HG03439 (cell line): ENCODE measurements around the gene PKN3.
"Not testable (repeated sequence)": the region's sequence is repeated elsewhere in the genome, so short reads cannot be mapped to it uniquely, and the experiment has no call there.

Experiments
- ATAC-seq: cut with Tn5 transposase; IDR thresholded peaks from one replicate; pipeline ENCODE4 v1.9.1; 2021; ENCODE audit warnings: mild to moderate bottlenecking, moderate library complexity; ENCODE audit not compliant: unreplicated experiment

PKN3 gene

GRCh38 chr9:128690684-128691034 is 11.6 kb upstream of the PKN3 start:
- no peak for ATAC-seq

DNA sequence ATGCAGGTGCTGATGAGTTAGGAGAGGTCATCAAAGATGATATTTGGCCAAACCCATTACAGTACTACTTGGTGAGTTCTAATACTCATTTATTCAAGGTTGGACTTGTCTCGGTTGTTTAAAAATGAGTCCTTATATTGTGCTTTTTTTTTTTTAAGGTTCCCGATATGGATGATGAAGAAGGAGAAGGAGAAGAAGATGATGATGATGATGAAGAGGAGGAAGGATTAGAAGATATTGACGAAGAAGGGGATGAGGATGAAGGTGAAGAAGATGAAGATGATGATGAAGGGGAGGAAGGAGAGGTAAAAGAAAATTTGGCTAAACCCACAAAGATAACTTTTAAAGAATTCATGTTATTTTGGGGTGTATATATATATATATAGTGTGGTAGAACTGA is 8.6 kb upstream of the PKN3 start:
- ATAC-seq = not testable (repeated sequence)

DNA sequence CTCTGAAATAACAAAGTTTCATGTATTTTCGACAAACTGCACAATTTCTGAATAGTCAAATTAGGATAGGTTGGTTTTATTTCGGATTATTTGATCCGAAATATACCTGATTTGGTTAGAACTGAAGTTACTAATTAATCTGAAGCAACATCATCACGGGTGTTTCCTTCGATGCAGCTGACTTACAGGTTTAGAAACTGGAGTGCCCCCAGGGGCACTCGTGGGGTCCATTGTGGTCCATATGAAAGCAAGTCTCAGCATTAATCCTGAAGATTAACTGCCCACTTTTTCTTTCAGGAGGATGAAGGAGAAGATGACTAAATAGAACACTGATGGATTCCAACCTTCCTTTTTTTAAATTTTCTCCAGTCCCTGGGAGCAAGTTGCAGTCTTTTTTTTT is 8.0 kb upstream of the PKN3 start:
- no peak for ATAC-seq

DNA sequence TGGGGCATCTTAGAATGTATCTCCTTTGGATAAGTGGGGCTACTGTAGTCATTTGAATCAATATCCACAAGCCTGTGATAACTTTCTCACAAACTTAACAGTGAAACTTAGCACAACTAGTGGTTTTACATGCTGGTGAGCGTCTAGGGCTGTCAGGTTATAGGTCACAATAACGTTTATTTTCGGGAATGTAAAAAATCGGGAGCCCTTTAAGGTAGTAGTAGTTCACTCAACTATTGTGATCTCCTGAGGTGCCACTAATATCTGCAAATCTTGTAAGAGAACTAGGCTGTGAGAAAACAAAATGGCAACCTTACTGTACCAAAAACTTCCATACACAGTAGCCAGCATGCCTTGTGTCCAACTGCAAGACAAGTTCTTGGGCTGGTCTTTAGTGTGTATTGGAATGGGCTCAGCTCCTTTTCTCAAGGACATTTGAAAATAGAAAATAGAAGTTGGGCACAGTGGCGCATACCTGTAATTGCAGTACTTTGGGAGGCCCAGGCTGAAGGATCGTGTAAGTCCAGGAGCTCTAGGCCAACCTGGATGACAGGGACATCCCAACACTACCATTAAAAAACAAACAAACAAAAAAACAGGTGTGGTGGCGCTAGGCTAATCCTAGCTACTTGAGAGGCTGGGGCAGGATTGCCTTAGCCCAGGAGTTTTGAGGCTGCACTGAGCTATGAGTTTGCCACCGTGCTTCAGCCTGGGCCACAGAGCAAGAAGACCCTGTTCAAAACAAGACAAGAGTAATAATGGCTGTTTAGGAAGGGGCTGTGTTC is 5.2 kb upstream of the PKN3 start:
- no peak for ATAC-seq

DNA sequence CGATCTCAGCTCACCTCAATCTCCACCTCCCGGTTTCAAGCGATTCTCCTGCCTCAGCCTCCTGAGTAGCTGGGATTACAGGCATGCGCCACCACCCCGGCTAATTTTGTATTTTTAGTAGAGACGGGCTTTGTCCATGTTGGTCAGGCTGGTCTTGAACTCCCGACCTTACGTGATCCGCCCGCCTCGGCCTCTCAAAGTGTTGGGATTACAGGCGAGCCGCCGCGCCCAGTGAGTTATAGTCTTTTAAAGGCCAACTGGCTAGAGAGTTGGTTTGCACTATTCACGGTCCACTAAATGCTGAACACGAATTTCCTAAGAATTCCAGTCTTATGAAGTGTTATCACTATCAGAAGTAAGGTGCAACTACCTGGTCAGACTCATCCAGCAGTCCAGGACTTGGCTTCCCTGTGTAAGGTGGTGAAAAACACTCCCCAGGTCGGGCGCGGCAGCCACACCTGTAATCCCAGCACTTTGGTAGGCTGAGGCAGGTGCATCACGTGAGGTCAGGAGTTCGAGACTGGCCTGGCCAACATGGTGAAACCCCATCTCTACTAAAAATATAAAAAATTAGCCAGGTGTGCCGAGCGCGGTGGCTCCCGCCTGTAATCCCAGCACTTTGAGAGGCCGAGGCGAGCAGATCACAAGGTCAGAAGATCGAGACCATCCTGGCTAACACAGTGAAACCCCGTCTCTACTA is 3.1 kb upstream of the PKN3 start:
- not testable (repeated sequence) for ATAC-seq

DNA sequence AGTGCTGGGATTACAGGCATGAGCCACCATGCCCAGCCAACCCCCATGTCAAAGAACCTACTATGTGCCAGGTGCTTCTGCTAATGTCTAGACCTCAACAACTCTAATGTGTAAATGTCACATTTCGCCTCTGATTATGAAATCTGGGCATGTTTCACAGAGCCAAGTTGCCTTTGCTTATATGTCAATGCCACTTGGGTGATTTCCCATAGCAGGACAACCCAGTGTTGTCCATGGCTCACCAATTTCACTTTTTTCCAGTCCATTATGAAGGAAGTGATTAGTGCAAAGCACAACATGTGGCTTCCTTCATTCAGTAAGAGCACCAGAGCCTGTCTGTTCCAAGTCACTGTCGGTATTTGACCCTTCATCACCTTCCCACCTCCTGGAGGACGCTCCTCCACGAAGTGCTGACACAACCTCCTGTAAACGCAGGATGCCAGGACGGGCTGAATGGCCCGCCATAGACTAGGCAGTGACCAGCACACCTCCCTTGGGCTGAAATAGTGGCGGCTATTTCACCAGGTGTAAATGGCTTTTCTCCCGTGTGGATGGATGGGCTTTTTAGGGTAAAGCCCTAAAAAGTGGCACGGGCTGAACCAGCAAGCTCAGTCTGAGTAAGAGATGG is 962 bp upstream of the PKN3 start:
- ATAC-seq = no peak

DNA sequence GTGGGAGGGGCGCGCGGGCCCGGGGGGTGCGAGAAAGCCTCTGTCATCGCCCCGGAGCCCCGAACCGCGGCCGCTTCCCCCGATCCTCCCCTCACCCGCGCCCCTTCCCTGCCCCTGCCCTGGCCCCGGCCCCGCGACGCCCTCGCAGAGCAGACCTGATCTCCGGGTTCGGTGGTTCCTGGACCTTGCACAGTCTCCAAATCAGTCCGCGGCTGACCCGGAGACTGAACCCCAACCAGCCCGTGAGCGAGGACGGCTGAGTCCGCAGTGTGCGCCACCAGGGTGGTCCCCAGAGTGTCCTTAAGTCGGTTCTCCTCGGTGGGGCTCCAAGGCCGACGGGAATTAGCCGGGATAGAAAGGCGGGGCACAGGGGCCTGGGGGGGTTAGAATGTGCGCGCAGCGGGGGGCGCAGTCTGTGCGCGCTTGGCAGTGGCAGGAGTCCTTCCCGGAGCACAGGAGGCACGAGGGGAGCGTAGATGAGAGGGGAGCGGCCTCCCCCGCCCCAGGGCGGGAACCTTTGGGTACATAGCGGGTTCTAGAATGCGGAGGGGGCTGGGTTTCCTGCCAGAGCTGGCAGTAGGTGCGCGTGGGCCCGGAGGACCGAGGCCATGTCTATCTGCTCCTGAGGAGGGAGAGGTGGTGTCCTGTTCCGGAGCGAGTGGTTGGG is 779 bp downstream of the PKN3 start:
- no peak for ATAC-seq

DNA sequence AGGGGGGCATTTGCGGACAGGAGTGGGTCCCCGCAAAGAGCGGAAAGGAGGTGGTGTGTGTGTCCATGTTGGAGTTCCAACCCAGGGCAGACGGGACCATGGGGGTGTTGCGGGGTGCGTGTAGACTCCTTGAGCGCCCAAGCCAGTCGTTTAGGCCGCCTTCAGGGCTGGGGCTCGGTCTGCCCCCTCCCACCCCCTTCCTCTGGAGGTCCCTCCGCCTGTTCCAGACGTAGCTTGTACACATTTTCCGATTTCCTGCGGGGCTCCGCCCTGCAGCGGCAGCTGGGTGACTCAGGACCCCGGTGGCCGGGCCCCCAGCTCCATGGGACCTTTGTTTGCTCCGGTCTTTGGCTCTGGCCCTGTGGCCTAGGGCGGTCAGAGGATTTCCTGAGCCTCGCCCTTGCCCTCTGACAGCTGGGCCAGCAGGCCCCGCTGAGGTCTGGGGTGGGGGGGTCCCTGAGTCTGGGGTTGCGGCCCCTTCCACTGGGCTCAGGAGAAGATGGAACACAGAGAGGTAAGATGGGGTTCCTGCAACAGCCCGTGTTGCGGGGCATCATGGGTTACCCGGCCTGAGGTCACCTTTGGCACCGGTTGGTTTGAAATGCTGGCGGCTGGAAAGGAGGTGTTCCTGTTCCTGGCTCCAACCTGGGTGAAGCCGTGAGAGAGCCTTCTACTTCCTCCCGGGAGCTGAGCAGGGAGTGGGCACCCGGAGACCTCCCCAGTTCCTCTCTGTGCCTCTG is 1.5 kb downstream of the PKN3 start:
- ATAC-seq = no peak

DNA sequence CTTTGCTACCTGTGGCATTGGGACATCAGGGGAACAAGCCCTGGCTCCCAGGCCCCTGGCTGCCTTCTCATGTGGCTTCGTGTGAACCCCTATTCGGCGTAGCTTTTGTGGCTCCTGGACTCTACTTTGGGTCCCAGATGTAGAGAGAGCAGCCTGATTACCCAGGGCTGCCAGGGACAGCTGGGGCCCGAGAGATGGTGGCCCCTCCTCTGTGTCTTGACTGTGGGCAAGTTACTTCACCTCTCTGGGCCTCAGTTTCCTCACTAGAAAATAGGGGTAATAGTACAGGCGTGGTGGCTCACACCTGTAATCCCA is 2.0 kb downstream of the PKN3 start:
- ATAC-seq = no peak

GRCh38 chr9:128705051-128705965 is 3.0 kb downstream of the PKN3 start:
- no peak for ATAC-seq

DNA sequence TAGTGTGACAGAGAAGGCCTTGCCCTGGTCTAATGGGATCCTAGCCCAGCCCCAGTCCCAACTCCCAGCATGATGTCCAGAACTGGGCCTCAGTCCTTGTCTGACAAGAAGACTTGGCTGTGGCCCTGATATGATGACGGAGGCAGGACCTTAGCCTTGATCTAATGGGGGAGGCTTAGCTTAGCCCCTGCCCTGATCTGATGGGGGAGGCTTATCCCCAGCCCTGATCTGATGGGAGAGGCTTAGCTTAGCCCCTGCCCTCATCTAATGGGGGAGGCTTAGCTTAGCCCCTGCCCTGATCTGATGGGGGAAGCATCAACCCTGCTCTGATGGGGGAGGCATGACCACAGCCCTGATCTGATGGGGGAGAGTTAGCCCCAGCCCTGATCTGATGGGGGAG is 3.7 kb downstream of the PKN3 start:
- no peak for ATAC-seq

GRCh38 chr9:128706671-128707381 is 4.5 kb downstream of the PKN3 start:
- ATAC-seq = no peak

GRCh38 chr9:128707446-128707845 is 5.1 kb downstream of the PKN3 start:
- no peak for ATAC-seq

- ATAC-seq = no peak
These were observed 10.4 kb downstream of the PKN3 start for GRCh38 chr9:128712451-128713410.

GRCh38 chr9:128713411-128713780 is 11.1 kb downstream of the PKN3 start:
- ATAC-seq = no peak

- ATAC-seq = no peak
These were observed 11.8 kb downstream of the PKN3 start for GRCh38 chr9:128713941-128714573.

GRCh38 chr9:128714586-128715435 is 12.5 kb downstream of the PKN3 start:
- no peak for ATAC-seq
